ENCODE measurements around the gene PLEKHA7.
"Not testable (repeated sequence)": the region's sequence is repeated elsewhere in the genome, so short reads cannot be mapped to it uniquely, and the experiment has no call there.

PLEKHA7 gene

DNA sequence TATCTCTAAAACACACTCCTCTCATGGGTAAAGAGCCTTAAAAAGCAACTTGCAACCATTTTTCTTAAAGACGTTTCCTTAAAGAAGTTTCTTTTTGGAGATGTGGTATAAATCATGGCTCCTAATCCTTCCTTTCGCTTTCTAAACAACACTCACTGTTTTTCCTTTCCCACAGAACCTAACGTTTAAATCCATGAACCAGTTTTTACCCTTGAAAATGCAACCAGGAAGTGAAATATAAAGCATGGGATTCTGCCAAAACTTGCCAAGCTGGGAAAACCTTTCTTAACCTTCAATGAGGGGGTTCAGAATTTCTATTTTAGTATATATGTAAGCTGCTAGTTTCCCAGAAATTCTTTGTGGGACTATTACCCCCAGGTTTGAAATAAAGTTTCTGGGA, 8.6 kb downstream of the PLEKHA7 start:
- no peak for DNase-seq (ENCODE audit: low read depth)
- TF ChIP-seq, protein P1, sequence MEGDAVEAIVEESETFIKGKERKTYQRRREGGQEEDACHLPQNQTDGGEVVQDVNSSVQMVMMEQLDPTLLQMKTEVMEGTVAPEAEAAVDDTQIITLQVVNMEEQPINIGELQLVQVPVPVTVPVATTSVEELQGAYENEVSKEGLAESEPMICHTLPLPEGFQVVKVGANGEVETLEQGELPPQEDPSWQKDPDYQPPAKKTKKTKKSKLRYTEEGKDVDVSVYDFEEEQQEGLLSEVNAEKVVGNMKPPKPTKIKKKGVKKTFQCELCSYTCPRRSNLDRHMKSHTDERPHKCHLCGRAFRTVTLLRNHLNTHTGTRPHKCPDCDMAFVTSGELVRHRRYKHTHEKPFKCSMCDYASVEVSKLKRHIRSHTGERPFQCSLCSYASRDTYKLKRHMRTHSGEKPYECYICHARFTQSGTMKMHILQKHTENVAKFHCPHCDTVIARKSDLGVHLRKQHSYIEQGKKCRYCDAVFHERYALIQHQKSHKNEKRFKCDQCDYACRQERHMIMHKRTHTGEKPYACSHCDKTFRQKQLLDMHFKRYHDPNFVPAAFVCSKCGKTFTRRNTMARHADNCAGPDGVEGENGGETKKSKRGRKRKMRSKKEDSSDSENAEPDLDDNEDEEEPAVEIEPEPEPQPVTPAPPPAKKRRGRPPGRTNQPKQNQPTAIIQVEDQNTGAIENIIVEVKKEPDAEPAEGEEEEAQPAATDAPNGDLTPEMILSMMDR (conservative IDR thresholded peaks at IDR 0.05; ENCODE audit: low read depth, low read length): no peak
- H3K4me3 ChIP-seq (ENCODE audit: low read depth, low read length): no peak overlapping the region

DNA sequence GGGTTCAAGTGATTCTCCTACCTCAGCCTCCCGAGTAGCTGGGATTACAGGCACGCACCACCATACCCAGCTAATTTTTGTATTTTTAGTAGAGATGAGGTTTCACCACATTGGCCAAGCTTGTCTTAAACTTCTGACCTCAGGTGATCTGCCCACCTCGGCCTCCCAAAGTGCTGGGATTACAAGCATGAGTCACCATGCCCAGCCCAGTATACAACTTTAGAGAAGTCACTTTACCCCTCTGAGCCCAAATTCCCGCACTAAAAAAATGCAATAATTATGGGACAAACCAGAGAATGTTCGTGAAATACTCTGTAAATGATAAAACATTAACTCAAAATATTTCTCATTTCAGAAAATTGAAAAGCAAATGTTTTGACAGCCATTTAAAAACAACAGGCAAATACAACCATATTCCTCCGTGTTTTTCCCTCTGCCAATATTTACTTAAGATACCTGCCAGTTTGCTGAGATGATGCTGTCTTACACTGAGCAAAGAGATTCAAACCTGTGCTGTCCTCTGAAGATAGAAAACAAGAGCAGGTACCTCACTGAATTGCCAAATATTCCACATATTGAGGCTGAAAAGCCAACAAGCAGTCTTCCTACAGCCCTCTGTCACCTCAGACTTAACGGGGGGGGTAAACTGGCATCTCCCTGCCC, 9.6 kb downstream of the PLEKHA7 start:
- no peak overlapping the region for H3K4me3 ChIP-seq (ENCODE audit: low read depth, low read length)
- DNase-seq (ENCODE audit: low read depth): no peak
- TF ChIP-seq, protein P1 (conservative IDR thresholded peaks at IDR 0.05; ENCODE audit: low read depth, low read length): no peak

DNA sequence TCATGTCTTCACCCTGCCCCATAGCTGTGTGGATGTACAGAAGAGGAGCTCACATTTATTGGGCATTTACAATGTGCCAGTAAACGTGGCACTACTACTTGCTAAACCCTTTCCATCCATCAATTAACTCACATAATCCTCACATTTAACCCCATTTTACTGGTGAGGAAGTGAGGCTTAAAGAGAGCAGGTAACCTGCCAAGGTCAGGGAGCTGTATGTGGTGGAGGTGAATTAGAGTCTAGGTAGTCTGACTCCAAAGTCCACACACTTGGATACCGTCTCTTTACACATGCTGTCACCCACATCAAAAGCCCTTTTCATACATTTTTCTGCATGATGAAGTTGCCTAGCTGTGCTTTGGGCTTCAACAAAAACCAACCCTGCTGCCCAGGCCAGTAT, 10.8 kb downstream of the PLEKHA7 start:
- no peak overlapping the region for H3K4me3 ChIP-seq (ENCODE audit: low read depth, low read length)
- TF ChIP-seq, protein P1 (conservative IDR thresholded peaks at IDR 0.05; ENCODE audit: low read depth, low read length): no peak
- DNase-seq (ENCODE audit: low read depth): no peak

DNA sequence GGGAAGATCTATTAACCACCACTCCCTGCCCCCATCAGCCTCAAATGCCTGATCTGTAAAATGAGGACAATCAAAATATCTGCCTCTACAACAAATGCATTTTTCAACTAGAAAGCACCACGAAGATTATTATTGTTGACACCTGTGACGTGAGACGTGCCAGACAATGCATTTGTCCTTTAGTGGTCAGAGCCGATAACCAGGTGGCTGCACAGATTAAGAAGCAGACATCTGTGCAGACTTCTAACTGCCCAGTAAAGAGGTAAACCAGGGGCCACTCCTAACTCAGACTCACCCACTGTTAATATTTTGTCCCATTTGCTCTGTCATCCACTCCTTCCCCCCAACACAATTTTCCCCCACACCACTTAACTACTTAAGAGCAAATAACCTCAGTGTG, 11.7 kb downstream of the PLEKHA7 start:
- no peak for DNase-seq (ENCODE audit: low read depth)
- TF ChIP-seq, protein P1 (conservative IDR thresholded peaks at IDR 0.05; ENCODE audit: low read depth, low read length): no peak
- no peak overlapping the region for H3K4me3 ChIP-seq (ENCODE audit: low read depth, low read length)

DNA sequence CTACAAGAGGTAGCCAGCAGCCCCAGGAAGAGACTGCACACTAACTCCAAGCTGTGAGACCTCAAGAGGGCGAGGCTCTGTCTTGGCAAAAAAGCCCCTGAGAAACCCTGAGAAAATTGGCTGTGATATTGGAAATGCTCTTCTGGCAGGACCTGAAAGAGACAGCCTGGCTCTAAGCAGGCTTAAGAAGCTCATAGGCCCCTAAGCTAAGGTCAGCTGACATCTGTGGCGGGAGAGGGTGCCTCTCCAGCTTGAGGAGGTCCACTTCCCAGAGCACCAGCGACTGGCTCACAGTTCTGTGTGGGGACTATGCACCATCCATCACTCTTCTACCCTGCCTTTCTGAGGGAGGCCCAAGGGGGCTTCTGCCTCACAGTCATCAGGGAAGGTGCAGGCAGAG, 12.4 kb downstream of the PLEKHA7 start:
- TF ChIP-seq, protein P1 (conservative IDR thresholded peaks at IDR 0.05; ENCODE audit: low read depth, low read length): no peak
- DNase-seq (ENCODE audit: low read depth): no peak
- H3K4me3 ChIP-seq (ENCODE audit: low read depth, low read length): no peak overlapping the region

DNA sequence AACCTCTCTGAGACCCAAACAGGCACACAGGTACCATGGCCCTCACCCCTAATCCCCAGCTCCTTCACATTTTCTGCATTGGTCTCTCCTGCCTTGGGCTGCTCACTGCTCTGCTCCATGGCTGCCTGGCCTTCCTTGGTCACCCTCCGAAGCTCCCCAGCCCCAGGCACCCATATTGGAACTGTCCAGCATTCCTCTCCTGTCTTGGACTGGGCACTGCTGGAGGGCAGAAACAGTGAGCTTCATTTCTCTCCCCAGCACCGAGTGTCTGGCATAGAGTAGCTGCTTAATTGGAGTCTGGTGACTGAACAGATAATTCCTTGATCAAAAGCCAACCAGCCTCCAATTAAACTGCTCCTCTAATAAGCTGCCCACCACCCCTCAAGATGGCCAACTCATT, 13.2 kb downstream of the PLEKHA7 start:
- no peak for DNase-seq (ENCODE audit: low read depth)
- TF ChIP-seq, protein P1 (conservative IDR thresholded peaks at IDR 0.05; ENCODE audit: low read depth, low read length): no peak
- no peak overlapping the region for H3K4me3 ChIP-seq (ENCODE audit: low read depth, low read length)

DNA sequence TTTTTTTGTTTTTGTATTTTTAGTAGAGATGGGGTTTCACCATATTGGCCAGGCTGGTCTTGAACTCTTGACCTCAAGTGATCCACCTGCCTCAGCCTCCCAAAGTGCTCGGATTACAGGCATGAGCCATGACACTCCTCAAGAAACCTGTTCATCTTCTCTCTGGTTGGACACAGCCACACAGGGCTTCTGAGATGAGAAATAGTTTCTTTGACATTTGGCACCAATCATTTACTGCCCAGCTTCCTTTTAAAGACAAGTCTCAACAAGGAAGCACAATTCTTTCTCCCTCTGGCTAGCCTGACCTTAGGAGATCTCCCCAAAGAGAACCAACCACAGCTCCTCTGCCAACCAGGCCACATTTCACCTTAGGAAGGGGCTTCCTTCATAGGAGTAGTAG, 14.0 kb downstream of the PLEKHA7 start:
- not testable (repeated sequence) for H3K4me3 ChIP-seq (ENCODE audit: low read depth, low read length); DNase-seq (ENCODE audit: low read depth)
